ENCODE results near the gene OR2D3.
"Not testable (repeated sequence)": the region's sequence is repeated elsewhere in the genome, so short reads cannot be mapped to it uniquely, and the experiment has no call there.

OR2D3 gene, protein sequence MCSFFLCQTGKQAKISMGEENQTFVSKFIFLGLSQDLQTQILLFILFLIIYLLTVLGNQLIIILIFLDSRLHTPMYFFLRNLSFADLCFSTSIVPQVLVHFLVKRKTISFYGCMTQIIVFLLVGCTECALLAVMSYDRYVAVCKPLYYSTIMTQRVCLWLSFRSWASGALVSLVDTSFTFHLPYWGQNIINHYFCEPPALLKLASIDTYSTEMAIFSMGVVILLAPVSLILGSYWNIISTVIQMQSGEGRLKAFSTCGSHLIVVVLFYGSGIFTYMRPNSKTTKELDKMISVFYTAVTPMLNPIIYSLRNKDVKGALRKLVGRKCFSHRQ
- 0 reads per million in 4 experiments for total RNA-seq

- no peak for DNase-seq
Observed at GRCh38 chr11:6920702-6921101, at the start of gene OR2D3. TSS of gene OR2D3 (plus strand) at chr11:6921002. CDS start at chr11:6921002, 0 bp downstream.

DNA sequence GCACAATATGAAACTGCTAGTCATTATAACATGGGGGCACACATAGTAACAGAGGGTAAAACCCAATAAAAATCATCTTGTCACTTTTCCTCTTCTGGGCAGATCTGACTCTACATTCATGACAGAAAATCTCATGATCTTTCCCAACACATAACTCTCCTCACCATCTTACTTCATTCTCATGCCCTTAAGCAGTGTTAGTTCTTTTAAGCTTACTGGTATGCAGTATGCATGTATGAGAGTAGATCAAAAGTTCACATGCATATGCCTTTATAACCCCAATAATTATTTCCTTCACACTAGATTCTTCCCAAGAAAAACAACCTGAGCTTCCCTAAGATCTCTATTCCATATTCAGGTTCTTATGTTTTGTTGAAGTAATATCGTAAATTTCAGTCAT, 49.5 kb upstream of the OR2D3 start:
- DNase-seq = no peak

- no peak for DNase-seq
Observed at GRCh38 chr11:6875761-6876160, 45.0 kb upstream of the OR2D3 start.

DNA sequence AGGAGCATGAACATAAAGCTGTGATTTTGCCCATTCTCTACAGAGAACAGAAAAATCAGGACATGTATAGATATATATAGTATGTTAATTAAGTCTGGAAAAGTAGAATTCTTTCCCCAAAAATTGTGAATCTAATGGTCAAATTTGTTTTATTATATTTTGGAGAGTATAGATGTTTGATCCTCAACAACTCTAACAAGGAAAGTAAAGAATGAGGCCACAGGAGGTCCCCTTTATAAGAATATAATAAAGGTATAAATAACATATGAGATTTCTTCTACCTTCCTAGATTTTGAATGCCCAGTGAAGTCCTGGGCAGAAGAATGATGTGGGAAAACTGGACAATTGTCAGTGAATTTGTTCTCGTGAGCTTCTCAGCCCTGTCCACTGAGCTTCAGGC, 44.5 kb upstream of the OR2D3 start, which contains the start of gene OR10A4:
TSS of gene OR10A4 (plus strand) at position 301 of the 400 bp plus-strand sequence. CDS start at position 324, 23 bp downstream.
- DNase-seq = no peak

- no peak for DNase-seq
Observed at GRCh38 chr11:6876914-6877313, 43.9 kb upstream of the OR2D3 start.

GRCh38 chr11:6882751-6883150, 38.1 kb upstream of the OR2D3 start:
- DNase-seq = no peak

- not testable (repeated sequence) for DNase-seq
Observed at GRCh38 chr11:6887711-6888110, 33.1 kb upstream of the OR2D3 start.

- DNase-seq = no peak
Observed at GRCh38 chr11:6888830-6889229, 32.0 kb upstream of the OR2D3 start.

DNA sequence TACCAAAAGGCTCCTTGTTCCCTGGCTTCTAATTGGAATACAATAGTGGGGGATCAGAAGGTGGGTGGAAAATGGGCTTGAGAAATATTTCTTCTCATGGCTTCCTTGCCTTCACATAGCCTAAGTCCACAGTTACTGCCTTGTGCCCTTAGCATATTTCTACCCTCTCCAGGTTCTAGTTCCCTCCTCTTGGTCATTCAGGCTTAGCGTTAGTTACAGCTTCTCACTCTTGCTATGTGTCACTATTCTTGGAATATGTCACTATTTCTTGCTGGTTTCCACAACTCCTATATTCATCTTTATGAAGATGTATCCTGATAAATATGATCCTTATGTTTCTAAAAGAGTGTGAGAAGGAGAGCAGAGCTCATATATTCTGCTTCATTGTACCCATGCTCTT, 31.0 kb upstream of the OR2D3 start:
- no peak for DNase-seq

DNA sequence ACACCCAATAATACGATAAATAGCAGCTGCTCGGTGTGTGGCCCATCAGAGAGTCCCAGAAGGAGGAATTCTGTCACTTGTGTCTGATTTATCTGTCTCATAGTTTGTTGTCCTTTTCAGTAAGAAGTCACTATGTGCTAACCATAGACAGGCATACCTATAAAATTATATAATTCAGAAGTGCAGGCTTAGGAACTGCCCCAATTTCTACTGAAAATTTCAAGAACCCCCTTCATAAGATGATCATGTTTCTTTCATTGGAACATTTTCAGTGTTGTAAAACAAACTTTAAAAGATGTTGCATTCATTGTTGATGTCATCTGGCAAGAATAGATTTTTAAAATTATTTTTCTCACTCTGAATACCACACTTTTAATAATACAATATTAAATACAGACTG, 28.4 kb upstream of the OR2D3 start, which contains the start of gene OR2D2:
TSS of gene OR2D2 (minus strand) at position 101 of the 400 bp plus-strand sequence. CDS start at position 101, 0 bp downstream.
- DNase-seq = no peak

- no peak for DNase-seq
Observed at GRCh38 chr11:6894097-6894496, 26.7 kb upstream of the OR2D3 start.

DNA sequence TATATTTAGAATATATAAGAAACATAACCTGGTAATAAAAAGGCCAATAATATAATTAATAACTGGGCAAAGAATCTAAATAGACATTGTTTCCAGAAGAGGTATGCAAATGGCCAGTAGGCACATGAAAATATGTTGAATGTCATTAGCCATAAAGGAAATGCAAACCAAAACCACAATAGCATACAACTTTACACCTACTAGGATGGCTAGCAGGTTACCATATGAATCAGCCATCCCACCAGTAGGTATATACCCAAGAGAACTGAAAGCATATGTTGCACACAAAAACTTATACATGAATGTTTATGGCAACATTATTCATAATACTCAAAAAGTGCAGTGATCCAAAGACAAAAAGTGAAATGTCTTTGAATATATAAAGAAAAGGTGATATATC, 25.8 kb upstream of the OR2D3 start:
- DNase-seq = no peak

GRCh38 chr11:6898911-6899310, 21.9 kb upstream of the OR2D3 start:
- no peak for DNase-seq

DNA sequence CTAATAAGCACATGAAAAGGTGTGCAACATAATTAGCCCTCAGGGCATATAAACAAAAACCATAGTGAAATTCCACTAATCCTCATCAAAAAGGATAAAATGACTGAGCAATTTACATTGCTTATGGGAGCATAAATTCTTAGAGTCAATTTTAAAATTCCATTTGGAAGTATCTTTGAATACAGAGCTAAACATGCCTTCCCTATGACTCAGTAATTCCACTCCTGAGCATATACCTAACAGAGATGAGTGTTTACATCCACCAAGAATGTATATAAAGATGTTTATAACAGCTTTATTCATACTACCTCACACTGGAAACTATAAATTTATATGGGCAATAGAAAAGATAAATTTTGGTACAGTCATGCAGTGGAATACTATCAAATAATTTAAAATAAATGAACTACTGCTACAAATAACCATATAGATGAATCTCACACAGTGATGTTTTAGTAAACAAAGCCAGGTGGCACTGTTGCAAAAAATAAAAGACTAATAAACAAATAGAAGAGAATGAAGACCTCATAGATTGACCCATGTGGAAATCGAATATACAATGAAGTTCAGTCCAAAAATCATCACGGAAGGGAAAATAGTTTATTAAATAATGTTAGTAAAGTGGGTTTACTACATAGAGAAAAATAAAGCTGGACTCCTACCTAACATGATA, 20.3 kb upstream of the OR2D3 start:
- no peak for DNase-seq

- DNase-seq = not testable (repeated sequence)
Observed at GRCh38 chr11:6904804-6905203, 16.0 kb upstream of the OR2D3 start.

GRCh38 chr11:6911378-6911777, 9.4 kb upstream of the OR2D3 start:
- no peak for DNase-seq

- DNase-seq = no peak
Observed at GRCh38 chr11:6911948-6912347, 8.9 kb upstream of the OR2D3 start.

- no peak for DNase-seq
Observed at GRCh38 chr11:6919698-6920097, 1.1 kb upstream of the OR2D3 start.

DNA sequence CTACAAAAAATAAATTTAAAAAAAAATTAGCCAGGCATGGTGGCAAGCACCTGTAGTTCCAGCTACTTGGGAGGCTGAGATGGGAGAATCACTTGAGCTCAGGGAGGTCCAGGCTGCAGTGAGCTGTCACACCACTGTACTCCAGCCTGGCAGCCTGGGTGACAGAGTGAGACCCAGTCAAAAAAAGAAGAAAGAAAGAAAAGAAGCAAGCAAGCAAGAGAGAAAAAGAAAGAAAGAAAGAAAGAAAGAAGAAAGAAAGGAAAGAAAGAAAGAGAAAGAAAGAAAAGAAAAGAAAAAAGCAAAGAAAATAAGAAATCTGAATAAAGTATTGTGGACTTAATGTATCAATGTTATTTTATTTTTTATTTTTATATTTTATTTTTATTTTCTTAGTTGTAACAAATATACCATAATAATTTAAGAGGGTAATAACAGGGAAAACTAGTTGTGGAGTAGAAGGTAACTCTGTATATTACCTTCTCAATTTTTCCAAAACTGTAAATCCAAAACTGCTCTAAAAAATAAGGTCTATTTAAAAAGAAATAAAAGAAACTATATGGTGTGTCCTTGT, 4.3 kb downstream of the OR2D3 start:
- DNase-seq = no peak

GRCh38 chr11:6925636-6926207, 4.9 kb downstream of the OR2D3 start:
- DNase-seq = no peak

GRCh38 chr11:6926208-6927029, 5.6 kb downstream of the OR2D3 start, which contains the start of gene ZNF215:
TSS of gene ZNF215 (plus strand) at chr11:6926426. CDS start at chr11:6932273, 5,847 bp downstream.
- no peak for DNase-seq

- no peak for DNase-seq
Observed at GRCh38 chr11:6927030-6927617, 6.3 kb downstream of the OR2D3 start.

All from effector CD8-positive, alpha-beta T cell (primary cell).